Measurements from ENCODE around the gene CRY2. TPM values are rescaled to one million over a fixed set of nuclear protein-coding genes. Genes with fewer than 3 reads are reported as not detected.
A peak's percentile ranks its signal among the peaks of the same experiment; 100 is the strongest.

The CRY2 gene
- total and polyA plus RNA-seq, 5 donors: 34.3 to 82.1 (median 68.6) TPM

GRCh38 chr11:45860764-45861510 lies 13.7 kb downstream of the CRY2 start:
- H3K27ac ChIP-seq (ENCODE audit: low read length): peak overlapping the region; percentile 79
- no peak for ATAC-seq
- H3K27me3 ChIP-seq (ENCODE audit: control insufficient read depth, insufficient read depth): no peaks in the 10 kb centered on the region
- peak in 1 of 3 donors; percentile 70 for DNase-seq
- no peak overlapping the region for H3K4me3 ChIP-seq (ENCODE audit: low read length)
- intact Hi-C loops (cut with DNase I): no loop called here
- 62% methylated on average over 10 of the region's 10 CpGs for WGBS
- peaks cover 27% of the 10 kb centered on the region for H3K4me1 ChIP-seq (ENCODE audit: control insufficient read depth, insufficient read depth, low read length)
- H3K9me3 ChIP-seq (ENCODE audit: control insufficient read depth, low read length): no peaks in the 10 kb centered on the region

- DNase-seq (no peak), ATAC-seq (no peak)
- Histone ChIP-seq H3K27ac (ENCODE audit: low read length) (no peak overlapping the region), H3K9me3 (ENCODE audit: control insufficient read depth, low read length) (no peaks in the 10 kb centered on the region), H3K27me3 (ENCODE audit: control insufficient read depth, insufficient read depth) (no peaks in the 10 kb centered on the region), H3K4me1 (ENCODE audit: control insufficient read depth, insufficient read depth, low read length) (peaks cover 7% of the 10 kb centered on the region), H3K4me3 (ENCODE audit: low read length) (no peak overlapping the region)
- intact Hi-C loops (cut with DNase I): no loop called here
Observed at GRCh38 chr11:45864041-45864440, 16.8 kb downstream of the CRY2 start.

GRCh38 chr11:45869551-45869950 lies 22.3 kb downstream of the CRY2 start:
- H3K4me1 ChIP-seq (ENCODE audit: control insufficient read depth, insufficient read depth, low read length): no peaks in the 10 kb centered on the region
- no peak overlapping the region for H3K27ac ChIP-seq (ENCODE audit: low read length)
- ATAC-seq (no peak), DNase-seq (no peak)
- H3K4me3 ChIP-seq (ENCODE audit: low read length): no peak overlapping the region
- intact Hi-C loops (cut with DNase I): no loop called here
- WGBS: 85% methylated on average over 12 of the region's 12 CpGs
- H3K9me3 ChIP-seq (ENCODE audit: control insufficient read depth, low read length): no peaks in the 10 kb centered on the region
- no peaks in the 10 kb centered on the region for H3K27me3 ChIP-seq (ENCODE audit: control insufficient read depth, insufficient read depth)

GRCh38 chr11:45870706-45871105 lies 23.4 kb downstream of the CRY2 start:
- no peak overlapping the region for H3K4me3 ChIP-seq (ENCODE audit: low read length)
- WGBS: 74% methylated on average over 4 of the region's 4 CpGs
- DNase-seq: no peak
- no peaks in the 10 kb centered on the region for H3K4me1 ChIP-seq (ENCODE audit: control insufficient read depth, insufficient read depth, low read length)
- no peak for ATAC-seq
- no peaks in the 10 kb centered on the region for H3K27me3 ChIP-seq (ENCODE audit: control insufficient read depth, insufficient read depth)
- H3K27ac ChIP-seq (ENCODE audit: low read length): no peak overlapping the region
- no peaks in the 10 kb centered on the region for H3K9me3 ChIP-seq (ENCODE audit: control insufficient read depth, low read length)
- intact Hi-C loops (cut with DNase I): no loop called here

GRCh38 chr11:45871638-45872037 lies 24.4 kb downstream of the CRY2 start:
- H3K27ac ChIP-seq (ENCODE audit: low read length): no peak overlapping the region
- WGBS: 92% methylated on average over 2 of the region's 2 CpGs
- no peaks in the 10 kb centered on the region for H3K9me3 ChIP-seq (ENCODE audit: control insufficient read depth, low read length)
- no peak for ATAC-seq
- H3K4me3 ChIP-seq (ENCODE audit: low read length): no peak overlapping the region
- DNase-seq: no peak
- no peaks in the 10 kb centered on the region for H3K4me1 ChIP-seq (ENCODE audit: control insufficient read depth, insufficient read depth, low read length)
- intact Hi-C loops (cut with DNase I): no loop called here
- H3K27me3 ChIP-seq (ENCODE audit: control insufficient read depth, insufficient read depth): no peaks in the 10 kb centered on the region

- Histone ChIP-seq H3K4me1 (ENCODE audit: control insufficient read depth, insufficient read depth, low read length) (no peaks in the 10 kb centered on the region), H3K9me3 (ENCODE audit: control insufficient read depth, low read length) (no peaks in the 10 kb centered on the region), H3K4me3 (ENCODE audit: low read length) (no peak overlapping the region), H3K27me3 (ENCODE audit: control insufficient read depth, insufficient read depth) (no peaks in the 10 kb centered on the region), H3K27ac (ENCODE audit: low read length) (no peak overlapping the region)
- DNase-seq (peak in 1 of 3 donors; percentile 55), ATAC-seq (peak; percentile 37 to 71)
- intact Hi-C loops (cut with DNase I): no loop called here
- 63% methylated on average over 9 of the region's 9 CpGs for WGBS
Observed at GRCh38 chr11:45872651-45873356, 25.5 kb downstream of the CRY2 start.

- Histone ChIP-seq H3K4me3 (ENCODE audit: low read length) (no peak overlapping the region), H3K9me3 (ENCODE audit: control insufficient read depth, low read length) (no peaks in the 10 kb centered on the region), H3K4me1 (ENCODE audit: control insufficient read depth, insufficient read depth, low read length) (no peaks in the 10 kb centered on the region), H3K27me3 (ENCODE audit: control insufficient read depth, insufficient read depth) (no peaks in the 10 kb centered on the region), H3K27ac (ENCODE audit: low read length) (no peak overlapping the region)
- WGBS: 67% methylated on average over 6 of the region's 6 CpGs
- DNase-seq (no peak), ATAC-seq (peak in 1 of 2 donors; percentile 32)
- intact Hi-C loops (cut with DNase I): no loop called here
Observed at GRCh38 chr11:45876401-45876800, 29.1 kb downstream of the CRY2 start.

GRCh38 chr11:45877221-45877620 lies 29.9 kb downstream of the CRY2 start:
- no peak for DNase-seq
- Histone ChIP-seq H3K27me3 (ENCODE audit: control insufficient read depth, insufficient read depth) (no peaks in the 10 kb centered on the region), H3K4me3 (ENCODE audit: low read length) (no peak overlapping the region), H3K4me1 (ENCODE audit: control insufficient read depth, insufficient read depth, low read length) (no peaks in the 10 kb centered on the region), H3K27ac (ENCODE audit: low read length) (peak overlapping the region; percentile 0), H3K9me3 (ENCODE audit: control insufficient read depth, low read length) (no peaks in the 10 kb centered on the region)
- WGBS: 91% methylated on average over 8 of the region's 8 CpGs
- intact Hi-C loops (cut with DNase I): no loop called here
- ATAC-seq: no peak

- intact Hi-C loops (cut with DNase I): no loop called here
- Histone ChIP-seq H3K4me1 (ENCODE audit: control insufficient read depth, insufficient read depth, low read length) (no peaks in the 10 kb centered on the region), H3K27me3 (ENCODE audit: control insufficient read depth, insufficient read depth) (no peaks in the 10 kb centered on the region), H3K9me3 (ENCODE audit: control insufficient read depth, low read length) (no peaks in the 10 kb centered on the region), H3K4me3 (ENCODE audit: low read length) (no peak overlapping the region), H3K27ac (ENCODE audit: low read length) (no peak overlapping the region)
- ATAC-seq (no peak), DNase-seq (no peak)
- 94% methylated on average over 3 of the region's 3 CpGs for WGBS
Observed at GRCh38 chr11:45877845-45878244, 30.6 kb downstream of the CRY2 start.

GRCh38 chr11:45879803-45880686 lies 32.8 kb downstream of the CRY2 start:
- Histone ChIP-seq H3K9me3 (ENCODE audit: control insufficient read depth, low read length) (no peaks in the 10 kb centered on the region), H3K27ac (ENCODE audit: low read length) (no peak overlapping the region), H3K4me1 (ENCODE audit: control insufficient read depth, insufficient read depth, low read length) (no peaks in the 10 kb centered on the region), H3K27me3 (ENCODE audit: control insufficient read depth, insufficient read depth) (no peaks in the 10 kb centered on the region), H3K4me3 (ENCODE audit: low read length) (no peak overlapping the region)
- DNase-seq (peak in 1 of 3 donors; percentile 40), ATAC-seq (no peak)
- 69% methylated on average over 7 of the region's 7 CpGs for WGBS
- intact Hi-C loops (cut with DNase I): no loop called here
